Measurements from ENCODE around the gene MRPL1. TPM values are rescaled to one million over a fixed set of nuclear protein-coding genes. Genes with fewer than 3 reads are reported as not detected.
"Not testable (repeated sequence)": the region's sequence is repeated elsewhere in the genome, so short reads cannot be mapped to it uniquely, and the experiment has no call there.

Gene MRPL1
- polyA plus RNA-seq, 2 of the 4 experiments (the other 2 are of a cell fraction), result 24.6 to 62.3 TPM

GRCh38 chr4:77959566-77960338 lies 97.1 kb downstream of the MRPL1 start:
- FAIRE-seq (no peak), ATAC-seq (no peak), DNase-seq (ENCODE audit: low read depth in 1 of 2, low spot score in 1 of 2) (peak; percentile 18 to 65)
- Histone ChIP-seq H3K4me1 (peaks cover 6% of the 10 kb centered on the region), H3K4me2 (peak overlapping the region; percentile 60), H3K4me3 (no peak overlapping the region), H3K9me3 (no peaks in the 10 kb centered on the region), H3K27ac (peak overlapping the region in 1 of 2 experiments; percentile 52; a peak in 1 of 6 replicates)
- ChIA-PET CTCF (interaction anchor here (0.8 to 2.5 kb wide), 10 partner anchors 10 to 607 kb away, joined by 3 to 8 read pairs (median 4); partner anchors contain the start of gene FRAS1), POLR2A (no interaction called here)
- 54% methylated on average over 6 of the region's 6 CpGs for WGBS (ENCODE audit: missing lambda C conversion rate)
- TF ChIP-seq RAD21 (conservative IDR thresholded peaks at IDR 0.05 in 1 of 2, IDR thresholded peaks at IDR 0.05 in 1 of 2) (peak; percentile 62 to 77), MAZ (IDR thresholded peaks at IDR 0.05; ENCODE audit: borderline replicate concordance, low read depth, low read length) (no peak), E2F6 (IDR thresholded peaks at IDR 0.05; ENCODE audit: borderline replicate concordance, low read depth) (no peak), SMC3 (IDR thresholded peaks at IDR 0.05) (peak; percentile 55), CTCF (IDR thresholded peaks at IDR 0.05) (peak; percentile 67)

- FAIRE-seq (no peak), DNase-seq (ENCODE audit: low read depth in 1 of 2, low spot score in 1 of 2) (no peak), ATAC-seq (no peak)
- no peak overlapping the region; the same call in 2 of the 3 replicates for H3K4me2 ChIP-seq
- CTCF ChIA-PET, result interaction anchor here (0.8 to 2.5 kb wide), 10 partner anchors 10 to 606 kb away, joined by 3 to 8 read pairs (median 4); partner anchors contain the start of gene FRAS1
- no peak overlapping the region for H3K4me3 ChIP-seq
- peak overlapping the region in 1 of 2 experiments; percentile 52; a peak in 1 of 6 replicates for H3K27ac ChIP-seq
- 77% methylated on average over 5 of the region's 5 CpGs for WGBS (ENCODE audit: missing lambda C conversion rate)
- H3K4me1 ChIP-seq, result peaks cover 6% of the 10 kb centered on the region
- POLR2A ChIA-PET, result no interaction called here
- no peak for TF ChIP-seq ESRRA (IDR thresholded peaks at IDR 0.05; ENCODE audit: borderline replicate concordance, low read length)
- TF ChIP-seq MYC (IDR thresholded peaks at IDR 0.05; ENCODE audit: borderline replicate concordance, low read length), result no peak
- no peak for TF ChIP-seq HEYL (CRISPR knock-in tag; IDR thresholded peaks at IDR 0.05)
- TF ChIP-seq HDAC2 (IDR thresholded peaks at IDR 0.05), result no peak
- no peak for TF ChIP-seq RARB (CRISPR knock-in tag; IDR thresholded peaks at IDR 0.05)
- TF ChIP-seq HMGXB4 (CRISPR knock-in tag; IDR thresholded peaks at IDR 0.05; ENCODE audit: borderline replicate concordance), result no peak
- no peak for TF ChIP-seq RFX5 (IDR thresholded peaks at IDR 0.05)
- no peak for TF ChIP-seq TP53 (CRISPR knock-in tag; IDR thresholded peaks at IDR 0.05)
- no peak for TF ChIP-seq CHD2 (IDR thresholded peaks at IDR 0.05; ENCODE audit: low read length, partially characterized antibody)
- TF ChIP-seq SREBF2 (IDR thresholded peaks at IDR 0.05), result no peak
- TF ChIP-seq SMC3 (IDR thresholded peaks at IDR 0.05), result no peak
- no peaks in the 10 kb centered on the region for H3K9me3 ChIP-seq
Observed at GRCh38 chr4:77960367-77960766, 97.7 kb downstream of the MRPL1 start.

GRCh38 chr4:77963004-77963403 lies 100.4 kb downstream of the MRPL1 start:
- no peak overlapping the region for H3K27ac ChIP-seq
- H3K4me1 ChIP-seq, result peaks cover 6% of the 10 kb centered on the region
- ChIA-PET POLR2A (no interaction called here), CTCF (no interaction called here)
- WGBS (ENCODE audit: missing lambda C conversion rate), result 90% methylated on average over 2 of the region's 2 CpGs
- no peaks in the 10 kb centered on the region; the same call in 2 of the 3 replicates for H3K9me3 ChIP-seq
- H3K4me2 ChIP-seq, result no peak overlapping the region
- DNase-seq (ENCODE audit: low read depth in 1 of 2, low spot score in 1 of 2) (no peak), FAIRE-seq (no peak), ATAC-seq (no peak)
- no peak overlapping the region for H3K4me3 ChIP-seq
- TF ChIP-seq RCOR1 (IDR thresholded peaks at IDR 0.05; ENCODE audit: low read depth, low read length), result no peak
- no peak for TF ChIP-seq SREBF2 (IDR thresholded peaks at IDR 0.05)
- TF ChIP-seq RARB (CRISPR knock-in tag; IDR thresholded peaks at IDR 0.05), result no peak
- no peak for TF ChIP-seq HES2 (IDR thresholded peaks at IDR 0.05)
- TF ChIP-seq CHD2 (IDR thresholded peaks at IDR 0.05; ENCODE audit: low read length, partially characterized antibody), result no peak
- TF ChIP-seq CTCF (IDR thresholded peaks at IDR 0.05), result no peak

GRCh38 chr4:77973657-77974056 lies 111.0 kb downstream of the MRPL1 start:
- H3K4me3 ChIP-seq; CTCF ChIA-PET; POLR2A ChIA-PET; ATAC-seq; DNase-seq (ENCODE audit: low read depth in 1 of 2, low spot score in 1 of 2); H3K27ac ChIP-seq; H3K4me2 ChIP-seq; FAIRE-seq; H3K9me3 ChIP-seq; H3K4me1 ChIP-seq: not testable (repeated sequence)
- WGBS (ENCODE audit: missing lambda C conversion rate), result no CpG with 5 or more reads among the region's 1 CpG

All from A549 (cell line).